Measurements from ENCODE around the gene PARD6A. TPM values are rescaled to one million over a fixed set of nuclear protein-coding genes. Genes with fewer than 3 reads are reported as not detected.

The PARD6A gene
- total RNA-seq, 1 experiment from 2014 or later: 5.6 TPM

DNA sequence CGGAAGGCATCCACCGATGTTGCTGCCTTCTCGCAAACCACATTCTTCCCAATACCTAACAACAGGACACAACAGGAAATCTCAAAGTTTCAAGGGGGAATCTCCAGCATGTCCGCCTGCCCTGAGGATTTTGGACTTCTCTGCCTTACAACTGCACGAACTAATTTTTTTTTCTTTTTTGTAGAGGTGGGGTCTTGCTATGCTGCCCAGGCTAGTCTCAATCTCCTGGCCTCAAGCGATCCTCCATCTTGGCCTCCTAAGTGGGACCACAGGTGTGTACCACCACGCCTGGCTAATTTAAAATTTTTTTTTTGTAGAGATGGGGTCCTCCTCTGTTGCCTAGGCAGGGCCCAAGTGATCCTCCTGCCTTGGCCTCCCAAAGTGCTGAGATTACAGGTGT, 15.2 kb downstream of the PARD6A start:
- no TSS peak for BruUV-seq (replicated peaks)
- Histone ChIP-seq H3K27me3 (ENCODE audit: insufficient read depth, low read length) (no peaks in the 10 kb centered on the region), H3K4me2 (ENCODE audit: low read length) (no peak overlapping the region), H3K4me3 (replicated peaks in 1 of 2; ENCODE audit: low read depth in 1 of 2, low read length in 2 of 2) (no peak overlapping the region), H3K9me2 (ENCODE audit: insufficient read depth) (no peaks in the 10 kb centered on the region), H3K79me2 (ENCODE audit: insufficient read depth, low read length) (no peaks in the 10 kb centered on the region), H3K4me1 (ENCODE audit: control insufficient read depth in 1 of 2, insufficient read depth in 2 of 2, low read length in 2 of 2) (peaks cover 0 to 5% of the 10 kb centered on the region in 2 experiments; a peak in 2 of 4 replicates), H3K36me3 (ENCODE audit: control insufficient read depth in 1 of 2, insufficient read depth in 2 of 2, low read length in 2 of 2) (no peaks in the 10 kb centered on the region; a peak in 1 of 4 replicates), H3K27ac (ENCODE audit: low read depth, low read length) (no peak overlapping the region), H3K9me3 (ENCODE audit: control insufficient read depth in 1 of 2, insufficient read depth in 1 of 2, low read depth in 1 of 2, low read length in 2 of 2) (no peaks in the 10 kb centered on the region), H4K20me1 (ENCODE audit: insufficient read depth) (no peaks in the 10 kb centered on the region), H2AFZ (ENCODE audit: low read depth, low read length, poor library complexity, severe bottlenecking) (no peak overlapping the region), H3K9ac (ENCODE audit: low read length) (no peak overlapping the region)
- RAD21 ChIA-PET (ENCODE audit: low non-redundant PET in 1 of 2, low total read pairs in 2 of 2, uncharacterized antibody in 2 of 2, unreplicated experiment in 2 of 2): no interaction called here
- ATAC-seq (no peak), DNase-seq (ENCODE audit: low read depth, low spot score) (no peak)
- intact Hi-C loops (cut with micrococcal nuclease): no loop called here
- TF ChIP-seq, protein P1, sequence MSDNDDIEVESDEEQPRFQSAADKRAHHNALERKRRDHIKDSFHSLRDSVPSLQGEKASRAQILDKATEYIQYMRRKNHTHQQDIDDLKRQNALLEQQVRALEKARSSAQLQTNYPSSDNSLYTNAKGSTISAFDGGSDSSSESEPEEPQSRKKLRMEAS (IDR thresholded peaks at IDR 0.05): no peak
- CTCF ChIA-PET: no interaction called here
- POLR2A ChIA-PET: no interaction called here

DNA sequence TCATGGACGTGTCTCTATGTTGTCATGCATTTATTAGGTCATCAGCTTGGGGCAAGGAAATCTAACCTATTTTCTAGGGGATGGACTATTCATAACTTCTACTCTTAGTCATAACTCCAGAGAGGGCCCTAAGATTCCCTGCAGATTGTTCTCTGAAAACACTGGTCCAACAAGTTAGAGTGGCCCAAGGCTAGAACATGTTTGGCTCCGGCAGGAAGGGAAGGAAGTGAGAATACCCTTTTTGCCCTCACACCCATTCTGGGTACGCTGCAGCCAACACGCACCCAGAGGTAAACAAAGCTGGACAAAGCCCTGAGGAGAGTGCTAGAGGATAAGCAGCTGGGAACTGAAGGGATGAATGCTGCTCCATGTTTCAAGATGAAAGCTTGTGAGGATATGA, 15.8 kb downstream of the PARD6A start:
- intact Hi-C loops (cut with micrococcal nuclease): no loop called here
- no peak overlapping the region for H3K27ac ChIP-seq (ENCODE audit: low read depth, low read length)
- RAD21 ChIA-PET (ENCODE audit: low non-redundant PET in 1 of 2, low total read pairs in 2 of 2, uncharacterized antibody in 2 of 2, unreplicated experiment in 2 of 2): no interaction called here
- TF ChIP-seq SP1 (IDR thresholded peaks at IDR 0.05; ENCODE audit: low read depth) (no peak), EZH2 (IDR thresholded peaks at IDR 0.05) (no peak), FOSL1 (IDR thresholded peaks at IDR 0.05; ENCODE audit: low read depth) (no peak), POLR2A (IDR thresholded peaks at IDR 0.05; ENCODE audit: borderline replicate concordance, extremely low read depth, insufficient read depth, insufficient read length) (no peak), CEBPB (IDR thresholded peaks at IDR 0.05; ENCODE audit: low read depth) (no peak), POLR2AphosphoS5 (IDR thresholded peaks at IDR 0.05; ENCODE audit: low read depth, low read length) (no peak), SRF (IDR thresholded peaks at IDR 0.05; ENCODE audit: low read depth) (no peak), CBX3 (IDR thresholded peaks at IDR 0.05; ENCODE audit: low read depth) (no peak), ELF1 (IDR thresholded peaks at IDR 0.05; ENCODE audit: borderline replicate concordance, low read depth) (no peak), ZFX (IDR thresholded peaks at IDR 0.05) (no peak), SIN3A (IDR thresholded peaks at IDR 0.05; ENCODE audit: low read depth) (no peak), EZH2phosphoT487 (IDR thresholded peaks at IDR 0.05; ENCODE audit: borderline replicate concordance) (no peak), ZNF274 (IDR thresholded peaks at IDR 0.05; ENCODE audit: low read depth, low read length) (no peak), TCF7L2 (IDR thresholded peaks at IDR 0.05; ENCODE audit: borderline replicate concordance, extremely low read depth, insufficient read depth, insufficient read length) (no peak), YY1 (IDR thresholded peaks at IDR 0.05; ENCODE audit: extremely low read depth, insufficient replicate concordance, low read depth, low read length) (no peak)
- TF ChIP-seq, protein P2, sequence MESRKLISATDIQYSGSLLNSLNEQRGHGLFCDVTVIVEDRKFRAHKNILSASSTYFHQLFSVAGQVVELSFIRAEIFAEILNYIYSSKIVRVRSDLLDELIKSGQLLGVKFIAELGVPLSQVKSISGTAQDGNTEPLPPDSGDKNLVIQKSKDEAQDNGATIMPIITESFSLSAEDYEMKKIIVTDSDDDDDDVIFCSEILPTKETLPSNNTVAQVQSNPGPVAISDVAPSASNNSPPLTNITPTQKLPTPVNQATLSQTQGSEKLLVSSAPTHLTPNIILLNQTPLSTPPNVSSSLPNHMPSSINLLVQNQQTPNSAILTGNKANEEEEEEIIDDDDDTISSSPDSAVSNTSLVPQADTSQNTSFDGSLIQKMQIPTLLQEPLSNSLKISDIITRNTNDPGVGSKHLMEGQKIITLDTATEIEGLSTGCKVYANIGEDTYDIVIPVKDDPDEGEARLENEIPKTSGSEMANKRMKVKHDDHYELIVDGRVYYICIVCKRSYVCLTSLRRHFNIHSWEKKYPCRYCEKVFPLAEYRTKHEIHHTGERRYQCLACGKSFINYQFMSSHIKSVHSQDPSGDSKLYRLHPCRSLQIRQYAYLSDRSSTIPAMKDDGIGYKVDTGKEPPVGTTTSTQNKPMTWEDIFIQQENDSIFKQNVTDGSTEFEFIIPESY (IDR thresholded peaks at IDR 0.05; ENCODE audit: extremely low read depth, insufficient replicate concordance, low read length): no peak
- TF ChIP-seq, protein P1 (IDR thresholded peaks at IDR 0.05): no peak
- TF ChIP-seq, protein P3, sequence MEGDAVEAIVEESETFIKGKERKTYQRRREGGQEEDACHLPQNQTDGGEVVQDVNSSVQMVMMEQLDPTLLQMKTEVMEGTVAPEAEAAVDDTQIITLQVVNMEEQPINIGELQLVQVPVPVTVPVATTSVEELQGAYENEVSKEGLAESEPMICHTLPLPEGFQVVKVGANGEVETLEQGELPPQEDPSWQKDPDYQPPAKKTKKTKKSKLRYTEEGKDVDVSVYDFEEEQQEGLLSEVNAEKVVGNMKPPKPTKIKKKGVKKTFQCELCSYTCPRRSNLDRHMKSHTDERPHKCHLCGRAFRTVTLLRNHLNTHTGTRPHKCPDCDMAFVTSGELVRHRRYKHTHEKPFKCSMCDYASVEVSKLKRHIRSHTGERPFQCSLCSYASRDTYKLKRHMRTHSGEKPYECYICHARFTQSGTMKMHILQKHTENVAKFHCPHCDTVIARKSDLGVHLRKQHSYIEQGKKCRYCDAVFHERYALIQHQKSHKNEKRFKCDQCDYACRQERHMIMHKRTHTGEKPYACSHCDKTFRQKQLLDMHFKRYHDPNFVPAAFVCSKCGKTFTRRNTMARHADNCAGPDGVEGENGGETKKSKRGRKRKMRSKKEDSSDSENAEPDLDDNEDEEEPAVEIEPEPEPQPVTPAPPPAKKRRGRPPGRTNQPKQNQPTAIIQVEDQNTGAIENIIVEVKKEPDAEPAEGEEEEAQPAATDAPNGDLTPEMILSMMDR (IDR thresholded peaks at IDR 0.05 in 2 of 3, conservative IDR thresholded peaks at IDR 0.05 in 1 of 3; ENCODE audit: borderline replicate concordance in 1 of 3, insufficient read depth in 1 of 3, low read depth in 2 of 3, low read length in 2 of 3): no peak

More for the DNA sequence above, 15.8 kb downstream of the PARD6A start:
- no peaks in the 10 kb centered on the region for H3K9me3 ChIP-seq (ENCODE audit: control insufficient read depth in 1 of 2, insufficient read depth in 1 of 2, low read depth in 1 of 2, low read length in 2 of 2)
- H3K4me3 ChIP-seq (replicated peaks in 1 of 2; ENCODE audit: low read depth in 1 of 2, low read length in 2 of 2): no peak overlapping the region
- H3K27me3 ChIP-seq (ENCODE audit: insufficient read depth, low read length): no peaks in the 10 kb centered on the region
- H3K9me2 ChIP-seq (ENCODE audit: insufficient read depth): no peaks in the 10 kb centered on the region
- no peak overlapping the region for H3K9ac ChIP-seq (ENCODE audit: low read length)
- H3K4me1 ChIP-seq (ENCODE audit: control insufficient read depth in 1 of 2, insufficient read depth in 2 of 2, low read length in 2 of 2): peaks cover 0 to 5% of the 10 kb centered on the region in 2 experiments; a peak in 2 of 4 replicates
- no peaks in the 10 kb centered on the region for H4K20me1 ChIP-seq (ENCODE audit: insufficient read depth)
- no peak for DNase-seq (ENCODE audit: low read depth, low spot score)
- CTCF ChIA-PET: interaction anchor here (2.0 kb wide), 1 partner anchor 155 kb away, joined by 5 read pairs; no protein-coding TSS in a partner anchor
- no TSS peak for BruUV-seq (replicated peaks)
- H3K36me3 ChIP-seq (ENCODE audit: control insufficient read depth in 1 of 2, insufficient read depth in 2 of 2, low read length in 2 of 2): no peaks in the 10 kb centered on the region; a peak in 1 of 4 replicates
- H2AFZ ChIP-seq (ENCODE audit: low read depth, low read length, poor library complexity, severe bottlenecking): no peak overlapping the region
- no peak for ATAC-seq
- H3K79me2 ChIP-seq (ENCODE audit: insufficient read depth, low read length): no peaks in the 10 kb centered on the region
- POLR2A ChIA-PET: no interaction called here
- no peak overlapping the region for H3K4me2 ChIP-seq (ENCODE audit: low read length)

Measured in HCT116 (cell line).